Activated T-cell treated with anti-CD3 and anti-CD28 coated beads, Interleukin-2, amount 50 U/mL, for 4 hours (primary cell): ENCODE measurements around the gene SCG5. TPM values are rescaled to one million over a fixed set of nuclear protein-coding genes. Genes with fewer than 3 reads are reported as not detected.

Source experiments
- ATAC-seq, 2 donors: fragments of 200-7000 bp; cut with Tn5 transposase; one replicate each; pipeline ENCODE4 v1.10.0; 2021
- DNase-seq: peaks from one replicate; pipeline ENCODE4 v3.0.0-alpha.2; 2020
- H3K27me3 Mint-ChIP-seq: one replicate; pipeline ENCODE4 v1.8.0; 2021; ENCODE audit warnings: low read depth, mixed read lengths
- H3K36me3 Mint-ChIP-seq: one replicate; pipeline ENCODE4 v1.8.0; 2022; ENCODE audit warnings: mixed read lengths; ENCODE audit not compliant: insufficient read depth
- H3K4me1 Mint-ChIP-seq: one replicate; pipeline ENCODE4 v1.8.0; 2021; ENCODE audit warnings: low read depth, mixed read lengths
- H3K4me3 Mint-ChIP-seq: one replicate; pipeline ENCODE4 v1.8.0; 2021; ENCODE audit warnings: mild to moderate bottlenecking, moderate library complexity, mixed read lengths
- H3K9me3 Mint-ChIP-seq: one replicate; pipeline ENCODE4 v1.8.0; 2021; ENCODE audit warnings: mixed read lengths
- total RNA-seq, 3 donors: library from RNA; stranded (reverse); gene quantifications; one replicate each; pipeline ENCODE4 v1.2.1, GENCODE V29; 2021

The SCG5 gene
- total RNA-seq, 3 donors from 2014 or later = 0.30 to 0.42 TPM; not detected in 1

GRCh38 chr15:32717426-32718226 is 76.1 kb downstream of the SCG5 start, which contains the start of gene GREM1:
GREM1 (plus strand) TSS chr15:32718004; CDS start chr15:32730691, 12,687 bp downstream.
- Mint-ChIP-seq H3K36me3 (no peaks in the 10 kb centered on the region), H3K9me3 (no peaks in the 10 kb centered on the region), H3K4me1 (peaks cover 14% of the 10 kb centered on the region), H3K4me3 (no peak within 1 kb of the TSS), H3K27me3 (peaks cover 55% of the 10 kb centered on the region)
- DNase-seq = no peak
- ATAC-seq = no peak

- H3K4me1 Mint-ChIP-seq = peaks cover 14% of the 10 kb centered on the region
- H3K36me3 Mint-ChIP-seq = no peaks in the 10 kb centered on the region
- peaks cover 58% of the 10 kb centered on the region for H3K27me3 Mint-ChIP-seq
- DNase-seq (no peak), ATAC-seq (peak; percentile 12 to 23)
- no peaks in the 10 kb centered on the region for H3K9me3 Mint-ChIP-seq
- no peak overlapping the region for H3K4me3 Mint-ChIP-seq
Observed at GRCh38 chr15:32718227-32718820, 76.8 kb downstream of the SCG5 start.

GRCh38 chr15:32718821-32719716 is 77.6 kb downstream of the SCG5 start:
- DNase-seq (no peak), ATAC-seq (peak; percentile 15 to 19)
- peaks cover 58% of the 10 kb centered on the region for H3K27me3 Mint-ChIP-seq
- H3K9me3 Mint-ChIP-seq = no peaks in the 10 kb centered on the region
- no peak overlapping the region for H3K4me3 Mint-ChIP-seq
- no peaks in the 10 kb centered on the region for H3K36me3 Mint-ChIP-seq
- peaks cover 14% of the 10 kb centered on the region for H3K4me1 Mint-ChIP-seq

- no peak for DNase-seq
- Mint-ChIP-seq H3K9me3 (no peaks in the 10 kb centered on the region), H3K4me3 (no peak overlapping the region), H3K36me3 (no peaks in the 10 kb centered on the region), H3K4me1 (peaks cover 13% of the 10 kb centered on the region), H3K27me3 (peaks cover 59% of the 10 kb centered on the region)
- ATAC-seq = no peak
Observed at GRCh38 chr15:32721596-32721995, 80.1 kb downstream of the SCG5 start.

GRCh38 chr15:32722136-32722535 is 80.6 kb downstream of the SCG5 start:
- H3K4me1 Mint-ChIP-seq = peaks cover 8% of the 10 kb centered on the region
- no peaks in the 10 kb centered on the region for H3K36me3 Mint-ChIP-seq
- no peaks in the 10 kb centered on the region for H3K9me3 Mint-ChIP-seq
- DNase-seq (no peak), ATAC-seq (no peak)
- H3K27me3 Mint-ChIP-seq = peaks cover 56% of the 10 kb centered on the region
- no peak overlapping the region for H3K4me3 Mint-ChIP-seq

- ATAC-seq (peak; percentile 75 to 76), DNase-seq (no peak)
- Mint-ChIP-seq H3K36me3 (no peaks in the 10 kb centered on the region), H3K27me3 (peaks cover 50% of the 10 kb centered on the region), H3K9me3 (no peaks in the 10 kb centered on the region), H3K4me3 (no peak overlapping the region), H3K4me1 (peaks cover 8% of the 10 kb centered on the region)
Observed at GRCh38 chr15:32723171-32723948, 81.8 kb downstream of the SCG5 start.

- DNase-seq = no peak
- H3K9me3 Mint-ChIP-seq = no peaks in the 10 kb centered on the region
- ATAC-seq = peak in 1 of 2 donors; percentile 35
- H3K4me3 Mint-ChIP-seq = no peak overlapping the region
- H3K36me3 Mint-ChIP-seq = no peaks in the 10 kb centered on the region
- peaks cover 41% of the 10 kb centered on the region for H3K27me3 Mint-ChIP-seq
- H3K4me1 Mint-ChIP-seq = no peaks in the 10 kb centered on the region
Observed at GRCh38 chr15:32729700-32730395, 88.3 kb downstream of the SCG5 start.

- no peak for ATAC-seq
- H3K36me3 Mint-ChIP-seq = no peaks in the 10 kb centered on the region
- H3K27me3 Mint-ChIP-seq = peaks cover 32% of the 10 kb centered on the region
- DNase-seq = no peak
- no peaks in the 10 kb centered on the region for H3K4me1 Mint-ChIP-seq
- no peak overlapping the region for H3K4me3 Mint-ChIP-seq
- no peaks in the 10 kb centered on the region for H3K9me3 Mint-ChIP-seq
Observed at GRCh38 chr15:32730677-32731654, 89.5 kb downstream of the SCG5 start.

- Mint-ChIP-seq H3K9me3 (no peaks in the 10 kb centered on the region), H3K27me3 (peaks cover 34% of the 10 kb centered on the region), H3K4me1 (no peaks in the 10 kb centered on the region), H3K4me3 (no peak overlapping the region), H3K36me3 (no peaks in the 10 kb centered on the region)
- ATAC-seq = no peak
- DNase-seq = no peak
Observed at GRCh38 chr15:32732574-32733157, 91.2 kb downstream of the SCG5 start.

GRCh38 chr15:32733281-32733680 is 91.8 kb downstream of the SCG5 start:
- H3K4me1 Mint-ChIP-seq = no peaks in the 10 kb centered on the region
- DNase-seq (no peak), ATAC-seq (no peak)
- H3K4me3 Mint-ChIP-seq = no peak overlapping the region
- no peaks in the 10 kb centered on the region for H3K9me3 Mint-ChIP-seq
- peaks cover 34% of the 10 kb centered on the region for H3K27me3 Mint-ChIP-seq
- H3K36me3 Mint-ChIP-seq = no peaks in the 10 kb centered on the region

GRCh38 chr15:32735989-32736700 is 94.6 kb downstream of the SCG5 start:
- H3K4me3 Mint-ChIP-seq = no peak overlapping the region
- no peak for ATAC-seq
- DNase-seq = no peak

GRCh38 chr15:32736701-32737061 is 95.2 kb downstream of the SCG5 start:
- ATAC-seq = no peak
- H3K4me3 Mint-ChIP-seq = no peak overlapping the region
- H3K36me3 Mint-ChIP-seq = no peaks in the 10 kb centered on the region
- H3K4me1 Mint-ChIP-seq = no peaks in the 10 kb centered on the region
- DNase-seq = no peak
- peaks cover 19% of the 10 kb centered on the region for H3K27me3 Mint-ChIP-seq
- peaks cover 12% of the 10 kb centered on the region for H3K9me3 Mint-ChIP-seq

More at GRCh38 chr15:32735989-32736700, 94.6 kb downstream of the SCG5 start:
- Mint-ChIP-seq H3K36me3 (no peaks in the 10 kb centered on the region), H3K4me1 (no peaks in the 10 kb centered on the region), H3K27me3 (peaks cover 23% of the 10 kb centered on the region), H3K9me3 (peaks cover 12% of the 10 kb centered on the region)
